Liver (tissue), 3 donors: Measurements from ENCODE around the gene ABHD12.

Experiments
- CTCF ChIP-seq: fragments of 150-350 bp; IDR thresholded peaks from 2 replicates; pipeline ENCODE4 v1.5.1; 2017; ENCODE audit warnings: improper control_type of control experiment, low read depth, low read length; ENCODE audit not compliant: missing input control
- GABPA ChIP-seq, 2 donors: IDR thresholded peaks in 1 of 2; conservative IDR thresholded peaks in 1 of 2; 2 replicates each; pipeline ENCODE4 v1.6.1; 2016; ENCODE audit warnings: antibody characterized with exemption in 2 of 2, mild to moderate bottlenecking in 1 of 2, moderate library complexity in 1 of 2
- RAD21 ChIP-seq, 2 donors: IDR thresholded peaks; 2 replicates each; pipeline ENCODE4 v1.6.1; 2016; ENCODE audit warnings: antibody characterized with exemption in 2 of 2, mild to moderate bottlenecking in 2 of 2
- REST ChIP-seq: IDR thresholded peaks from 2 replicates; pipeline ENCODE4 v1.6.1; 2016; ENCODE audit warnings: antibody characterized with exemption, mild to moderate bottlenecking
- RXRA ChIP-seq, 2 donors: IDR thresholded peaks; 2 replicates each; pipeline ENCODE4 v1.6.1; 2017 to 2018; ENCODE audit warnings: antibody characterized with exemption in 2 of 2, mild to moderate bottlenecking in 1 of 2
- SP1 ChIP-seq: IDR thresholded peaks from 2 replicates; pipeline ENCODE4 v1.6.1; 2018; ENCODE audit warnings: antibody characterized with exemption, mild to moderate bottlenecking
- TAF1 ChIP-seq: conservative IDR thresholded peaks from 2 replicates; pipeline ENCODE4 v1.6.1; 2016; ENCODE audit warnings: antibody characterized with exemption, mild to moderate bottlenecking
- YY1 ChIP-seq: IDR thresholded peaks from 2 replicates; pipeline ENCODE4 v1.6.1; 2016; ENCODE audit warnings: antibody characterized with exemption, mild to moderate bottlenecking
- TF ChIP-seq, protein P1 (sequence below): IDR thresholded peaks from 2 replicates; pipeline ENCODE4 v1.6.1; 2016; ENCODE audit warnings: antibody characterized with exemption
- donor health status: healthy.
- donor health status: healthy.

DNA sequence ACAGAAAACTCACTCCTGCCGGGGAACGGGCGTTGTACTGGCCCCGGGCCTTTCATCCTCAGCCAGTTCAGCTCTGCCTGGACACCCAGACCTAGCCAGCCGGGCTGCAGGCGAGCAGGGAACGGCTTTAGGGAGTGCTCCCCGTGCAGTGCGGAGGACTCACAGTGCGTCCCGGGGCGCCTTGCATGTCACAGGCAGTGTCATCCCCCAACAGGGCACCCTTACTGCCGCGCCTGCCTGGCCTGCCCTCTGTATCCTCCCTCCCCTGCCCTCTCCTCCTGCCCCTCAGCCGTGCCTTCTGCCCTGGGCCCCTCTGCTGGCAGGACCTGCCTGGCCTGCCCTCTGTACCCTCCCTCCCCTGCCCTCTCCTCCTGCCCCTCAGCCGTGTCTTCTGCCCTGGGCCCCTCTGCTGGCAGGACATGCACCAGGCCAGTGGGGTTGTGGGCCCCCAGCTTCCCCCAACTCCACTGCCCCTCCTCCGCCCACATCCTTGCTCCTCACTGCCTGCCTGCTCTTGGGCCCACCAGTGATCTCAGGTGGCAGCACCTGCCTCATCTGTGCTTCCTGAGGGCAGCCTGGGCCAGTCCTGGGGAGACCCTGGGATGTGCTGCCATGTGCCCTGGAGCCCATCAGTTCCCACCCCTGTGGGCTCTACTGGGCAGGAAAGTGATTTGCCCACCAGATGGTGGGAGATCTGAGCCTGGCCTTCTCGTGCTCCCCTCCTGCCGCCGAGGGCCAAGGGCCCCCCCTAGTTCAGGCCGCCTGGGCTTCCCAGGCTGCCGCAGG lies 99.8 kb downstream of the ABHD12 start:
- no peak for TF ChIP-seq YY1
- TF ChIP-seq CTCF, result no peak
- no peak for TF ChIP-seq REST
- no peak for TF ChIP-seq RAD21 (IDR thresholded peaks at IDR 0.05)
- TF ChIP-seq SP1, result no peak
- TF ChIP-seq, protein P1, sequence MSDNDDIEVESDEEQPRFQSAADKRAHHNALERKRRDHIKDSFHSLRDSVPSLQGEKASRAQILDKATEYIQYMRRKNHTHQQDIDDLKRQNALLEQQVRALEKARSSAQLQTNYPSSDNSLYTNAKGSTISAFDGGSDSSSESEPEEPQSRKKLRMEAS, result no peak
- TF ChIP-seq GABPA (IDR thresholded peaks at IDR 0.05 in 1 of 2, conservative IDR thresholded peaks at IDR 0.05 in 1 of 2), result no peak
- TF ChIP-seq TAF1, result no peak
- TF ChIP-seq RXRA (IDR thresholded peaks at IDR 0.05), result no peak
